Measurements from ENCODE around the gene MINK1. TPM values are rescaled to one million over a fixed set of nuclear protein-coding genes. Genes with fewer than 3 reads are reported as not detected.

MINK1 gene
- total RNA-seq, 2 donors from 2014 or later: 188 to 263 TPM

- peak overlapping the region; percentile 41 for H3K27ac Mint-ChIP-seq
- ATAC-seq (no peak), DNase-seq (no peak)
- H3K27me3 Mint-ChIP-seq: no peaks in the 10 kb centered on the region
- H3K4me3 Mint-ChIP-seq: no peak overlapping the region
- peaks cover 11% of the 10 kb centered on the region for H3K4me1 Mint-ChIP-seq
- no peaks in the 10 kb centered on the region for H3K9me3 ChIP-seq (ENCODE audit: control insufficient read depth, low read length, poor library complexity, severe bottlenecking)
- H3K36me3 Mint-ChIP-seq (ENCODE audit: low read depth): no peaks in the 10 kb centered on the region
Observed at GRCh38 chr17:4800462-4801196, 32.5 kb upstream of the MINK1 start.

GRCh38 chr17:4802228-4802627 is 30.9 kb upstream of the MINK1 start, which contains the start of gene C17orf114:
TSS of gene C17orf114 (minus strand) at chr17:4802328.
- H3K36me3 Mint-ChIP-seq (ENCODE audit: low read depth): no peaks in the 10 kb centered on the region
- H3K27ac Mint-ChIP-seq: peak within 1 kb of the TSS; percentile 41
- H3K27me3 Mint-ChIP-seq: no peaks in the 10 kb centered on the region
- peaks cover 2% of the 10 kb centered on the region for H3K4me1 Mint-ChIP-seq
- H3K4me3 Mint-ChIP-seq: no peak within 1 kb of the TSS
- H3K9me3 ChIP-seq (ENCODE audit: control insufficient read depth, low read length, poor library complexity, severe bottlenecking): no peaks in the 10 kb centered on the region
- ATAC-seq (no peak), DNase-seq (no peak)

- Mint-ChIP-seq H3K27ac (no peak overlapping the region), H3K27me3 (no peaks in the 10 kb centered on the region), H3K4me3 (peak overlapping the region; percentile 82), H3K4me1 (peaks cover 13% of the 10 kb centered on the region), H3K36me3 (ENCODE audit: low read depth) (peaks cover 6% of the 10 kb centered on the region)
- no peak for ATAC-seq
- no peak for DNase-seq
- no peaks in the 10 kb centered on the region for H3K9me3 ChIP-seq (ENCODE audit: control insufficient read depth, low read length, poor library complexity, severe bottlenecking)
Observed at GRCh38 chr17:4806456-4806776, 26.7 kb upstream of the MINK1 start.

GRCh38 chr17:4806777-4807604 is 26.1 kb upstream of the MINK1 start, which contains the start of gene PLD2:
TSS of gene PLD2 (plus strand) at chr17:4807152. CDS start at chr17:4807773, 621 bp downstream.
- peaks cover 6% of the 10 kb centered on the region for H3K36me3 Mint-ChIP-seq (ENCODE audit: low read depth)
- H3K27ac Mint-ChIP-seq: no peak within 1 kb of the TSS
- ATAC-seq (peak; percentile 99), DNase-seq (peak; percentile 83 to 90 (median 86))
- peaks cover 13% of the 10 kb centered on the region for H3K4me1 Mint-ChIP-seq
- no peaks in the 10 kb centered on the region for H3K27me3 Mint-ChIP-seq
- peak within 1 kb of the TSS; percentile 85 for H3K4me3 Mint-ChIP-seq
- no peaks in the 10 kb centered on the region for H3K9me3 ChIP-seq (ENCODE audit: control insufficient read depth, low read length, poor library complexity, severe bottlenecking)

GRCh38 chr17:4807605-4808377 is 25.3 kb upstream of the MINK1 start:
- H3K9me3 ChIP-seq (ENCODE audit: control insufficient read depth, low read length, poor library complexity, severe bottlenecking): no peaks in the 10 kb centered on the region
- no peak for ATAC-seq
- peaks cover 6% of the 10 kb centered on the region for H3K36me3 Mint-ChIP-seq (ENCODE audit: low read depth)

GRCh38 chr17:4808378-4808767 is 24.8 kb upstream of the MINK1 start:
- H3K27ac Mint-ChIP-seq: no peak overlapping the region
- peaks cover 16% of the 10 kb centered on the region for H3K4me1 Mint-ChIP-seq
- DNase-seq: no peak

More at GRCh38 chr17:4807605-4808377, 25.3 kb upstream of the MINK1 start:
- no peak for DNase-seq
- Mint-ChIP-seq H3K4me1 (peaks cover 15% of the 10 kb centered on the region), H3K4me3 (peak overlapping the region; percentile 85), H3K27me3 (no peaks in the 10 kb centered on the region), H3K27ac (no peak overlapping the region)

GRCh38 chr17:4810696-4811290 is 22.3 kb upstream of the MINK1 start:
- no peaks in the 10 kb centered on the region for H3K27me3 Mint-ChIP-seq
- H3K4me3 Mint-ChIP-seq: no peak overlapping the region
- no peak overlapping the region for H3K27ac Mint-ChIP-seq
- peaks cover 19% of the 10 kb centered on the region for H3K4me1 Mint-ChIP-seq
- no peak for ATAC-seq
- no peaks in the 10 kb centered on the region for H3K9me3 ChIP-seq (ENCODE audit: control insufficient read depth, low read length, poor library complexity, severe bottlenecking)
- no peak for DNase-seq
- peaks cover 10% of the 10 kb centered on the region for H3K36me3 Mint-ChIP-seq (ENCODE audit: low read depth)

More at GRCh38 chr17:4808378-4808767, 24.8 kb upstream of the MINK1 start:
- no peaks in the 10 kb centered on the region for H3K9me3 ChIP-seq (ENCODE audit: control insufficient read depth, low read length, poor library complexity, severe bottlenecking)
- Mint-ChIP-seq H3K27me3 (no peaks in the 10 kb centered on the region), H3K36me3 (ENCODE audit: low read depth) (peaks cover 6% of the 10 kb centered on the region), H3K4me3 (peak overlapping the region; percentile 85)
- ATAC-seq: no peak

- H3K4me3 Mint-ChIP-seq: no peak overlapping the region
- DNase-seq: no peak
- no peaks in the 10 kb centered on the region for H3K27me3 Mint-ChIP-seq
- ATAC-seq: no peak
- H3K27ac Mint-ChIP-seq: no peak overlapping the region
- H3K9me3 ChIP-seq (ENCODE audit: control insufficient read depth, low read length, poor library complexity, severe bottlenecking): no peaks in the 10 kb centered on the region
- peaks cover 17% of the 10 kb centered on the region for H3K4me1 Mint-ChIP-seq
- peaks cover 10% of the 10 kb centered on the region for H3K36me3 Mint-ChIP-seq (ENCODE audit: low read depth)
Observed at GRCh38 chr17:4811471-4811870, 21.7 kb upstream of the MINK1 start.

GRCh38 chr17:4812690-4813089 is 20.4 kb upstream of the MINK1 start:
- no peaks in the 10 kb centered on the region for H3K9me3 ChIP-seq (ENCODE audit: control insufficient read depth, low read length, poor library complexity, severe bottlenecking)
- H3K4me1 Mint-ChIP-seq: peaks cover 17% of the 10 kb centered on the region
- H3K27ac Mint-ChIP-seq: peak overlapping the region; percentile 56
- no peak overlapping the region for H3K4me3 Mint-ChIP-seq
- DNase-seq (no peak), ATAC-seq (no peak)
- H3K27me3 Mint-ChIP-seq: no peaks in the 10 kb centered on the region
- H3K36me3 Mint-ChIP-seq (ENCODE audit: low read depth): peaks cover 10% of the 10 kb centered on the region

- Mint-ChIP-seq H3K27me3 (no peaks in the 10 kb centered on the region), H3K4me1 (peaks cover 9% of the 10 kb centered on the region), H3K27ac (peak overlapping the region; percentile 61), H3K36me3 (ENCODE audit: low read depth) (peaks cover 11% of the 10 kb centered on the region), H3K4me3 (no peak overlapping the region)
- DNase-seq (no peak), ATAC-seq (no peak)
- no peaks in the 10 kb centered on the region for H3K9me3 ChIP-seq (ENCODE audit: control insufficient read depth, low read length, poor library complexity, severe bottlenecking)
Observed at GRCh38 chr17:4815043-4815675, 18.0 kb upstream of the MINK1 start.

- Mint-ChIP-seq H3K27ac (peak overlapping the region; percentile 45), H3K4me3 (no peak overlapping the region), H3K4me1 (peaks cover 6% of the 10 kb centered on the region), H3K27me3 (no peaks in the 10 kb centered on the region), H3K36me3 (ENCODE audit: low read depth) (peaks cover 7% of the 10 kb centered on the region)
- DNase-seq (no peak), ATAC-seq (no peak)
- H3K9me3 ChIP-seq (ENCODE audit: control insufficient read depth, low read length, poor library complexity, severe bottlenecking): no peaks in the 10 kb centered on the region
Observed at GRCh38 chr17:4816826-4817225, 16.3 kb upstream of the MINK1 start.

GRCh38 chr17:4818276-4818675 is 14.9 kb upstream of the MINK1 start:
- no peak for ATAC-seq
- Mint-ChIP-seq H3K36me3 (ENCODE audit: low read depth) (peaks cover 7% of the 10 kb centered on the region), H3K4me3 (no peak overlapping the region), H3K4me1 (peaks cover 3% of the 10 kb centered on the region), H3K27me3 (no peaks in the 10 kb centered on the region), H3K27ac (no peak overlapping the region)
- DNase-seq: no peak
- H3K9me3 ChIP-seq (ENCODE audit: control insufficient read depth, low read length, poor library complexity, severe bottlenecking): no peaks in the 10 kb centered on the region

All from T-helper 17 cell (primary cell).